Sciatic nerve (tissue), 2 donors: Measurements from ENCODE around the gene WDFY4. TPM values are rescaled to one million over a fixed set of nuclear protein-coding genes. Genes with fewer than 3 reads are reported as not detected.

Source experiments
- ATAC-seq: fragments of 200-7000 bp; cut with Tn5 transposase; one replicate; pipeline ENCODE4 v1.9.1; 2020; ENCODE audit warnings: mild to moderate bottlenecking, moderate library complexity
- DNase-seq: peaks from one replicate; pipeline ENCODE4 v3.0.0-alpha.2; 2020; ENCODE audit warnings: low spot score
- intact Hi-C: fragments of 100-400 bp; cut with DNase I; formaldehyde crosslinking; loops from one replicate; pipeline ENCODE4 v1.14.2; 2022
- total RNA-seq: library from RNA; stranded (reverse); fragmentation: NEBNext Ultra II Directional; extraction: Animal tissue kit (Norgen Biotek cat#: 25700); gene quantifications from one replicate; pipeline ENCODE4 v1.2.1, GENCODE V29; 2021
- donor health status: DM: no; HTN: no; CAD: no.
- donor health status: DM: no; HTN: no; CAD: no.

WDFY4 gene
- total RNA-seq, 1 donor from 2014 or later, result 8.6 TPM

- DNase-seq, result no peak
- intact Hi-C loops, result loop anchor here (10.0 kb wide), 1 partner anchor 99 kb away; no protein-coding TSS in a partner anchor
- no peak for ATAC-seq
Measured at GRCh38 chr10:48653944-48654698, 30.6 kb upstream of the WDFY4 start.

GRCh38 chr10:48655411-48656240 is 29.0 kb upstream of the WDFY4 start:
- DNase-seq (peak; percentile 76), ATAC-seq (peak; percentile 60)
- intact Hi-C loops, result loop anchor here (5.0 to 10.0 kb wide), 2 partner anchors 101 to 288 kb away; no protein-coding TSS in a partner anchor

- intact Hi-C loops, result loop anchor here (5.0 to 10.0 kb wide), 2 partner anchors 102 to 289 kb away; no protein-coding TSS in a partner anchor
- ATAC-seq (peak; percentile 90), DNase-seq (peak; percentile 94)
Measured at GRCh38 chr10:48656241-48656913, 28.3 kb upstream of the WDFY4 start.

- ATAC-seq (peak; percentile 12), DNase-seq (no peak)
- intact Hi-C loops, result loop anchor here (5.0 to 10.0 kb wide), 2 partner anchors 102 to 290 kb away; no protein-coding TSS in a partner anchor
Measured at GRCh38 chr10:48656914-48657305, 27.8 kb upstream of the WDFY4 start.

GRCh38 chr10:48657416-48657815 is 27.3 kb upstream of the WDFY4 start:
- DNase-seq (no peak), ATAC-seq (no peak)
- intact Hi-C loops, result loop anchor here (5.0 to 10.0 kb wide), 2 partner anchors 103 to 290 kb away; no protein-coding TSS in a partner anchor

- peak; percentile 21 for ATAC-seq
- DNase-seq, result peak; percentile 85
- intact Hi-C loops, result loop anchor here (5.0 to 10.0 kb wide), 2 partner anchors 104 to 291 kb away; no protein-coding TSS in a partner anchor
Measured at GRCh38 chr10:48658243-48658974, 26.3 kb upstream of the WDFY4 start.

GRCh38 chr10:48658975-48659269 is 25.8 kb upstream of the WDFY4 start:
- no peak for DNase-seq
- intact Hi-C loops, result loop anchor here (5.0 to 10.0 kb wide), 2 partner anchors 104 to 292 kb away; no protein-coding TSS in a partner anchor
- no peak for ATAC-seq

GRCh38 chr10:48659790-48660189 is 24.9 kb upstream of the WDFY4 start:
- intact Hi-C loops, result loop anchor here (5.0 to 10.0 kb wide), 2 partner anchors 105 to 292 kb away; no protein-coding TSS in a partner anchor
- ATAC-seq, result no peak
- DNase-seq, result no peak

GRCh38 chr10:48661441-48661840 is 23.2 kb upstream of the WDFY4 start:
- DNase-seq (no peak), ATAC-seq (no peak)
- intact Hi-C loops, result no loop called here

- intact Hi-C loops, result no loop called here
- DNase-seq (no peak), ATAC-seq (no peak)
Measured at GRCh38 chr10:48667960-48668590, 16.6 kb upstream of the WDFY4 start.

GRCh38 chr10:48670978-48671913 is 13.4 kb upstream of the WDFY4 start:
- intact Hi-C loops, result no loop called here
- DNase-seq (no peak), ATAC-seq (peak; percentile 87)

- intact Hi-C loops, result no loop called here
- ATAC-seq (peak; percentile 24), DNase-seq (no peak)
Measured at GRCh38 chr10:48671914-48672595, 12.6 kb upstream of the WDFY4 start.

GRCh38 chr10:48672596-48673265 is 11.9 kb upstream of the WDFY4 start:
- ATAC-seq, result no peak
- no peak for DNase-seq
- intact Hi-C loops, result no loop called here

GRCh38 chr10:48677625-48678024 is 7.0 kb upstream of the WDFY4 start:
- DNase-seq (no peak), ATAC-seq (no peak)
- intact Hi-C loops, result no loop called here

GRCh38 chr10:48678041-48678440 is 6.6 kb upstream of the WDFY4 start:
- ATAC-seq, result no peak
- intact Hi-C loops, result no loop called here

GRCh38 chr10:48681740-48682139 is 2.9 kb upstream of the WDFY4 start:
- DNase-seq, result no peak
- ATAC-seq, result no peak
- intact Hi-C loops, result no loop called here

More at GRCh38 chr10:48678041-48678440, 6.6 kb upstream of the WDFY4 start:
- no peak for DNase-seq
